ENCODE data around the gene SDHB. TPM values are rescaled to one million over a fixed set of nuclear protein-coding genes. Genes with fewer than 3 reads are reported as not detected.

The SDHB gene
- total RNA-seq, 4 donors from 2014 or later = 53.0 to 152 (median 74.7) TPM

GRCh38 chr1:17004466-17005364, 49.1 kb downstream of the SDHB start:
- intact Hi-C loops (cut with DNase I; ENCODE audit: low total_unique reads) = no loop called here
- H3K36me3 ChIP-seq = no peaks in the 10 kb centered on the region

DNA sequence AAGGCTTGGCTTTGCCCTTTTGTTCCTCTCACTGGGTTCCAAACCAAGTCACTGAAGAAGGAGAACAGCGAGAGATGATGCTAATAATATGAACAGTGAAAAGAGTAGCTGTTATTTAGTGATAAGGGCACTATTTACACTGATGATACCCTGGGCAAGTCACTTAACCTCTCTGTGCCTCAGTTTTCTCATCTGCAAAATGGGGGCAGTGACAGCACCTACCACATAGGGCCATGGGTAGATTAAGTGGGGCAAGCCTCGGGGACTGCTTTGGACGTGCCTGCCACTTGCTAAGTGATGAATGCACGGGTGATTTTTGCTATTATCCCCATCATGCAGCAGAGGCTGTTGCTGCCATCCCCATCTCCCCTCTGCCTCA, 51.3 kb downstream of the SDHB start:
- no peaks in the 10 kb centered on the region for H3K9me3 ChIP-seq
- intact Hi-C loops (cut with DNase I; ENCODE audit: low total_unique reads) = no loop called here
- no peaks in the 10 kb centered on the region for H3K36me3 ChIP-seq
- no peak overlapping the region for H3K4me3 ChIP-seq
- DNase-seq = no peak
- no peak for TF ChIP-seq CTCF (IDR thresholded peaks at IDR 0.05)
- no peak for TF ChIP-seq POLR2A (IDR thresholded peaks at IDR 0.05)
- no peak overlapping the region for H3K27ac ChIP-seq
- no peaks in the 10 kb centered on the region for H3K4me1 ChIP-seq
- no peaks in the 10 kb centered on the region for H3K27me3 ChIP-seq

More at GRCh38 chr1:17004466-17005364, 49.1 kb downstream of the SDHB start:
- no peak overlapping the region for H3K27ac ChIP-seq
- TF ChIP-seq POLR2A (IDR thresholded peaks at IDR 0.05) (no peak), CTCF (IDR thresholded peaks at IDR 0.05) (no peak)
- H3K9me3 ChIP-seq = no peaks in the 10 kb centered on the region
- H3K27me3 ChIP-seq = no peaks in the 10 kb centered on the region
- H3K4me1 ChIP-seq = no peaks in the 10 kb centered on the region
- H3K4me3 ChIP-seq = no peak overlapping the region
- no peak for DNase-seq

DNA sequence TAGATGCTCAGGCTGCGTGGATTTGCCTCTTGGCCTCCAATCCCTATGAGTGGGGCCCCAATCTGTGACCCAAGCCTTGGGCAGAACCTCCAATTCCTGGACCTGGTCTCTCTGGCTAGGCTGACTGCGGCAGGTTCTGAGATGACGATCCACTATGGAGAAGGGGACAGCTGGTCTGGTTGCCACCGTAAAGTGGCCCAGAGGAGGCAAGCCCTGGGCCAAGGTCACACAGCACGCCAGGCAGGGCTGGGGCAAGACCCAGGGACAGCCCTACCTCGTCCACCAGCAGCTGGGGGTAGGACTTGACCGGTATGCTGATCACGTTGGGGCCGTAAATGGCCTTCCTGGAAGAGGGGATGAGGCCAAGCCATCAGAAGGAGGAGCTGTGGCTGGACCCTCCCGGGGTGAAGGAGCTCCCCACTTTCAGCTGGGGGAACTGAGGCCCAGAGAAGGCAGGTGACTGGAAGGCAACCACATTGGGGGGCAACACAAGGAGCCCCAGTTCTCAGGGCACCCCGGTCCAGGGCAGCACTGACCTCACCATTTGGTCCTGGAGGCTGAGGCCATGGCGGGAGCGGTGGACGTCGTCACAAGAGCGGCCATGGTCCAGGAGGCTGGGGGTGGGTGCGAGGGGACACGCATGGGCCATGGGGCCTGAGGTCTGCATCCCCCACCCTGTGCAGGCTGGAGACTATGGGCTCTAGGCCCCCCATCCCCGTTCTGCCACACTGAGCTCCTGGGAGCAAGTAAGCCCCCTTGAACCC, 51.9 kb downstream of the SDHB start:
- H3K27me3 ChIP-seq = no peaks in the 10 kb centered on the region
- DNase-seq = no peak
- H3K27ac ChIP-seq = no peak overlapping the region
- H3K36me3 ChIP-seq = no peaks in the 10 kb centered on the region
- intact Hi-C loops (cut with DNase I; ENCODE audit: low total_unique reads) = no loop called here
- TF ChIP-seq POLR2A (IDR thresholded peaks at IDR 0.05) = no peak
- TF ChIP-seq CTCF (IDR thresholded peaks at IDR 0.05) = no peak
- no peaks in the 10 kb centered on the region for H3K9me3 ChIP-seq
- no peak overlapping the region for H3K4me3 ChIP-seq
- no peaks in the 10 kb centered on the region for H3K4me1 ChIP-seq

DNA sequence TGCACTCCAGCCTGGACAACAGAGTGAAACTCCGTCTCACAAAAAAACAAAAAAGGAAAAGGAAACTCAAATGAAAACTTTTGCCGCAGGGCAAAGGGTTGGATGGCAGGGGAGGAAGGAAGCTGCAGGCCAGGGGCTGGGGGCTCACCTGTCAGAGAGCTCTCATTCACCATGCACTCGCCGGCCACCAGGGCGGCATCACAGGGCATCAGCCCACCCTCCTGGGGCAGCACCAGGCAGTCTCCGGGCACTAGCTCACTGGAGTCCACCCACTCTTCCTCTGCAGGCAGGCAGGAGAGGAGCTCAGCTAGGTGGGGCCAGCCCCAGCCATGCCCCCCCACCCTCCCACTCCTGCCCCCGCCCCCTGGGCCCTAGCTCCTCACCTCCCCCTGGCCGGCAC, 54.0 kb downstream of the SDHB start:
- TF ChIP-seq CTCF (IDR thresholded peaks at IDR 0.05) = no peak
- TF ChIP-seq POLR2A (IDR thresholded peaks at IDR 0.05) = no peak
- DNase-seq = no peak
- no peaks in the 10 kb centered on the region for H3K36me3 ChIP-seq

DNA sequence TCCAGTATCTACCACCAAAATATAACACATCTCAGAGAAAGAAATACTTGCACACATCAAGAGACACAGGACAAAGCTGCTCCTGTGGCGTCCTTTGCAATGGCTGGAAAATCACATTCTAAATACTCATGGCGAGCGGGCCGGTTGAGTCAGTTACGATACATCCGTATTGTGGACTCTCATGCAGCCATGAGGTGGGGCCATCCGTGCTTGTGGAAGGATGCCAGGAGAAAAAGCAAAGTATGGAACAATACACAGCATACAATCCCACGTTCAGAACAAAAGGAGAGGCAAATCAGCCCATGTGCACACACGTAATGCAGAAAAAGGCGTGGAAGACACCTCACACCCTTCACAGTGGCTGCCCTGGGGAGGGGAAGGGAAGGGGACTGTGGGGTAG, 55.2 kb downstream of the SDHB start:
- Histone ChIP-seq H3K36me3 (no peaks in the 10 kb centered on the region), H3K4me1 (no peaks in the 10 kb centered on the region), H3K27ac (no peak overlapping the region), H3K27me3 (no peaks in the 10 kb centered on the region), H3K4me3 (no peak overlapping the region), H3K9me3 (no peaks in the 10 kb centered on the region)
- DNase-seq = no peak
- intact Hi-C loops (cut with DNase I; ENCODE audit: low total_unique reads) = no loop called here
- TF ChIP-seq CTCF (IDR thresholded peaks at IDR 0.05) = no peak

More for the DNA sequence above, 54.0 kb downstream of the SDHB start:
- Histone ChIP-seq H3K27ac (no peak overlapping the region), H3K27me3 (no peaks in the 10 kb centered on the region), H3K4me3 (no peak overlapping the region), H3K9me3 (no peaks in the 10 kb centered on the region), H3K4me1 (no peaks in the 10 kb centered on the region)
- intact Hi-C loops (cut with DNase I; ENCODE audit: low total_unique reads) = no loop called here

All from uterus (tissue), 4 donors.